HL-60 (cell line): ENCODE results near the gene CRYBA4.
A peak's percentile ranks its signal among the peaks of the same experiment; 100 is the strongest.

Source experiments
- DNase-seq, 2 experiments: peaks; one replicate each; pipeline ENCODE4 v3.0.0-alpha.2; 2010 to 2020; ENCODE audit warnings: low read depth in 1 of 2, low spot score in 1 of 2
- H3K27ac ChIP-seq: fragments of 250-450 bp; sonication (Bioruptor Pico); replicated peaks from 2 replicates; pipeline ENCODE4 v1.5.1; 2020; ENCODE audit warnings: mild to moderate bottlenecking, moderate library complexity
- H3K27me3 ChIP-seq: fragments of 250-450 bp; sonication (Bioruptor Pico); 2 replicates; pipeline ENCODE4 v1.5.1; 2021; ENCODE audit warnings: mild to moderate bottlenecking, moderate library complexity; ENCODE audit not compliant: insufficient read depth, poor library complexity, severe bottlenecking
- H3K4me3 ChIP-seq: replicated peaks from 2 replicates; pipeline ENCODE4 v1.5.1; 2011; ENCODE audit warnings: mild to moderate bottlenecking, control low read depth, low read length; ENCODE audit not compliant: insufficient read depth
- GABPA ChIP-seq: IDR thresholded peaks from 2 replicates; pipeline ENCODE4 v1.6.1; 2012; ENCODE audit warnings: low read depth
- POLR2AphosphoS5 ChIP-seq: IDR thresholded peaks from 2 replicates; pipeline ENCODE4 v1.6.1; 2012; ENCODE audit warnings: low read depth
- SPI1 ChIP-seq: IDR thresholded peaks from 2 replicates; pipeline ENCODE4 v1.6.1; 2012; ENCODE audit warnings: low read depth, mild to moderate bottlenecking, borderline replicate concordance
- TF ChIP-seq, protein P1 (sequence below): IDR thresholded peaks from one replicate; pipeline ENCODE4 v1.5.1; 2011; ENCODE audit warnings: low read length, control low read depth, inconsistent platforms; ENCODE audit not compliant: insufficient read depth
- TF ChIP-seq, protein P2 (sequence below): IDR thresholded peaks from 2 replicates; pipeline ENCODE4 v1.6.1; 2012; ENCODE audit warnings: low read depth; ENCODE audit not compliant: insufficient replicate concordance

Gene CRYBA4

DNA sequence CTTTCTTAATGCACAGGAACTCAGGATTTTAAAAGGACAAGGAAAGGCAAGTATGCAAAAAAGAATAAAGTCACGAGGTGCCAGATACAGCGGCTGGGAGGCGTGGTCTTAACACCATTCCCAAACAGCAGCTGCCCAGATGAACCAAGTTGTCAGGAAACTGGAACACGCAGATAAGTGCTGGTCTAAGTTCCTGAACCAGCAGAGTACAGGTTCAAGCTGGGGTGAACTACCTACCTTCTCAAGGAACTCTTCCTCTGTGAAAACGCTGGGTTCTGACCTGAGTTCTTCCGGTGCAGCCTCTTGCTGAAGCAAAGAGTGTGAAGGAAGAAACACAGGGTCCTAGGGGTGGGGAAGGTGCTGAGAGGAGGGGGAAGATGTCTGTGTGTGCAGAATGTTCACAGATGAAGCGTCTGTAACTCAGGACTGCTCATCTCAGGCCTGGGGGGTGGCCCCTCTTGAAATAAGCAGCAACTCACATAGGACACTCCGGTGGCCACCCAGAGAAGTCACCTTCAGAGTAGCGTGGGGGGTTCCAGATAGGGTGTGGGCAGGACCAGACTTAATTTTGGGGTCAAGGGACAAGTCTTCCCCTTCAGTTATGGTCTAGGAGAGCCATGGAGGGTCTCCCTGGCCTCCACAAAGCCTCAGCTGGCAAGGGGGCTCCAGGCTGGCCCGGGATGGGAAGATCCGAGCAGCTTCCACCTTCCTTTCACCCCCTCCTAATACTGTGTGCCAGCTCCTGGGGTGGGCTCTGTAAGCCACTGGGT lies 35.0 kb upstream of the CRYBA4 start:
- DNase-seq, result no peak
- Histone ChIP-seq H3K4me3 (no peak overlapping the region), H3K27me3 (no peaks in the 10 kb centered on the region), H3K27ac (no peak overlapping the region)
- no peak for TF ChIP-seq SPI1
- TF ChIP-seq POLR2AphosphoS5, result no peak
- TF ChIP-seq, protein P1, sequence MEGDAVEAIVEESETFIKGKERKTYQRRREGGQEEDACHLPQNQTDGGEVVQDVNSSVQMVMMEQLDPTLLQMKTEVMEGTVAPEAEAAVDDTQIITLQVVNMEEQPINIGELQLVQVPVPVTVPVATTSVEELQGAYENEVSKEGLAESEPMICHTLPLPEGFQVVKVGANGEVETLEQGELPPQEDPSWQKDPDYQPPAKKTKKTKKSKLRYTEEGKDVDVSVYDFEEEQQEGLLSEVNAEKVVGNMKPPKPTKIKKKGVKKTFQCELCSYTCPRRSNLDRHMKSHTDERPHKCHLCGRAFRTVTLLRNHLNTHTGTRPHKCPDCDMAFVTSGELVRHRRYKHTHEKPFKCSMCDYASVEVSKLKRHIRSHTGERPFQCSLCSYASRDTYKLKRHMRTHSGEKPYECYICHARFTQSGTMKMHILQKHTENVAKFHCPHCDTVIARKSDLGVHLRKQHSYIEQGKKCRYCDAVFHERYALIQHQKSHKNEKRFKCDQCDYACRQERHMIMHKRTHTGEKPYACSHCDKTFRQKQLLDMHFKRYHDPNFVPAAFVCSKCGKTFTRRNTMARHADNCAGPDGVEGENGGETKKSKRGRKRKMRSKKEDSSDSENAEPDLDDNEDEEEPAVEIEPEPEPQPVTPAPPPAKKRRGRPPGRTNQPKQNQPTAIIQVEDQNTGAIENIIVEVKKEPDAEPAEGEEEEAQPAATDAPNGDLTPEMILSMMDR, result no peak
- TF ChIP-seq, protein P2, sequence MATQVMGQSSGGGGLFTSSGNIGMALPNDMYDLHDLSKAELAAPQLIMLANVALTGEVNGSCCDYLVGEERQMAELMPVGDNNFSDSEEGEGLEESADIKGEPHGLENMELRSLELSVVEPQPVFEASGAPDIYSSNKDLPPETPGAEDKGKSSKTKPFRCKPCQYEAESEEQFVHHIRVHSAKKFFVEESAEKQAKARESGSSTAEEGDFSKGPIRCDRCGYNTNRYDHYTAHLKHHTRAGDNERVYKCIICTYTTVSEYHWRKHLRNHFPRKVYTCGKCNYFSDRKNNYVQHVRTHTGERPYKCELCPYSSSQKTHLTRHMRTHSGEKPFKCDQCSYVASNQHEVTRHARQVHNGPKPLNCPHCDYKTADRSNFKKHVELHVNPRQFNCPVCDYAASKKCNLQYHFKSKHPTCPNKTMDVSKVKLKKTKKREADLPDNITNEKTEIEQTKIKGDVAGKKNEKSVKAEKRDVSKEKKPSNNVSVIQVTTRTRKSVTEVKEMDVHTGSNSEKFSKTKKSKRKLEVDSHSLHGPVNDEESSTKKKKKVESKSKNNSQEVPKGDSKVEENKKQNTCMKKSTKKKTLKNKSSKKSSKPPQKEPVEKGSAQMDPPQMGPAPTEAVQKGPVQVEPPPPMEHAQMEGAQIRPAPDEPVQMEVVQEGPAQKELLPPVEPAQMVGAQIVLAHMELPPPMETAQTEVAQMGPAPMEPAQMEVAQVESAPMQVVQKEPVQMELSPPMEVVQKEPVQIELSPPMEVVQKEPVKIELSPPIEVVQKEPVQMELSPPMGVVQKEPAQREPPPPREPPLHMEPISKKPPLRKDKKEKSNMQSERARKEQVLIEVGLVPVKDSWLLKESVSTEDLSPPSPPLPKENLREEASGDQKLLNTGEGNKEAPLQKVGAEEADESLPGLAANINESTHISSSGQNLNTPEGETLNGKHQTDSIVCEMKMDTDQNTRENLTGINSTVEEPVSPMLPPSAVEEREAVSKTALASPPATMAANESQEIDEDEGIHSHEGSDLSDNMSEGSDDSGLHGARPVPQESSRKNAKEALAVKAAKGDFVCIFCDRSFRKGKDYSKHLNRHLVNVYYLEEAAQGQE, result no peak
- no peak for TF ChIP-seq GABPA

DNA sequence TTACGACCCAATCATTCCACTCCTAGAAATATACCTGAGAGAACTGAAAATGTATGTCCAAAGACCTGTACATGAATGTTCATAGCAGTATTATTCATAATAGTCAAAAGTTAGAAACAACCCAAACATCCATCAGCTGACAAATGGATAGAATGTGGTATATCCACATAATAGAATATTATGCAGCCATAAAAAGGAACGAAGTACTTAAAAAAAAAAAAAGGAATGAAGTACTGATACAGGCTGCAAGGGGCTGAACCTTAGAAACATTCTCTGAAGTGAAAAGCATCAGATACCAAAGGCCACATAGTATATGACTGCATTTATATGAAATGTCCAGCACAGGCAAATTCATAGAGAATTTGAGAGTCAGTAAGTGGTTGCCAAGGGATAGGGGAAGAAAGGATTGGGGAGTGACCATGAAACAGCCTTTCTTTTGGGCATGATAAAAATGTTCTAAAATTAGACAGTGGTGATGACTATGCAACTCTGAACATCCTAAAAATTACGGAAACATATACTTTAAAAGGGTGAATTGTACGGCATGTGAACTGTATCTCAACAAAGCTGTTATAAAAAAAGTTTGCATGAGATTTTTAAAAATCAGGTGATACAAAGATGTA lies 33.7 kb upstream of the CRYBA4 start:
- Histone ChIP-seq H3K27ac (peak overlapping the region; percentile 63), H3K4me3 (peak overlapping the region; percentile 69), H3K27me3 (no peaks in the 10 kb centered on the region)
- DNase-seq, result peak in 1 of 2 experiments; percentile 43
- TF ChIP-seq, protein P1, result no peak
- TF ChIP-seq POLR2AphosphoS5, result no peak
- no peak for TF ChIP-seq GABPA
- TF ChIP-seq SPI1, result no peak
- TF ChIP-seq, protein P2, result no peak

DNA sequence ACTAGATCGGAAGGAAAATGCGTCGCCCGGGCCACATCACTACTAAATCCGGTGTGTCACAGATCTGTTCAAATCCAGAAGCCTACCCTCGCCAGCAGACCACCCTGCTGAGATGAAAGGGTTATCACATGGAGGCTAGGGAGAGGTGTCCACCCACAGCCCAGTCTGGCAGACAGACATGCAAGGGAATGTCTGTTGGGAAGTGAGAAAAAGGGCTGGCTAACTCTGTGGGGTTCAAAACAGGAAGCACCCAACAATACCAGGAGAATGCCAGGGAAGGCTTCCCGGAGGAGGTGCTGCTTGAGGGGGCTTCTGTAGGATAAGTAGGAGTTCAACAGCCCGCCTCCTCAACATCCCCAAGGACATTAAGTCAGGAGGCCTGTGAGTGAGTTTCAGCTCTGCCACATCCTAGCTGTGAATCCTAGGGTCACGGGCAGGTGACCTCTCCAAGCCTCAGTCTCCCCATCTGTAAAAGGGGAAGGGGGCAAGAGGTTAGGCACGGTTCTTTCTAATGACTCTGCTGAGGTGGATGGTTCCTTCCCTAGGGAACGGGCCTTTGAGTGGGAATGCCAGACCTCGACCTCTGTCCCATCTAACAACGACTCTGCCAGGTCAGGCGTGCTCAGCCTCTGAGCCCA lies 32.9 kb upstream of the CRYBA4 start:
- TF ChIP-seq SPI1 (no peak), GABPA (no peak), POLR2AphosphoS5 (no peak)
- TF ChIP-seq, protein P1, result no peak
- TF ChIP-seq, protein P2, result no peak
- H3K27me3 ChIP-seq, result no peaks in the 10 kb centered on the region
- peak in 1 of 2 experiments; percentile 16 for DNase-seq
- peak overlapping the region; percentile 69 for H3K4me3 ChIP-seq
- peak overlapping the region; percentile 63 for H3K27ac ChIP-seq
